Upper lobe of left lung (tissue), 6 donors: ENCODE data around the gene LSM14B. TPM values are rescaled to one million over a fixed set of nuclear protein-coding genes. Genes with fewer than 3 reads are reported as not detected.

ENCODE experiments used
- ATAC-seq, 2 donors: fragments of 200-7000 bp; cut with Tn5 transposase; one replicate each; pipeline ENCODE4 v1.9.1; 2022; ENCODE audit warnings: mild to moderate bottlenecking in 2 of 2, moderate library complexity in 2 of 2; ENCODE audit not compliant: low FRiP score in 2 of 2
- DNase-seq, 2 donors: peaks; one replicate each; pipeline ENCODE4 v3.0.0-alpha.2; 2019 to 2020
- H3K27ac ChIP-seq, 4 donors: fragments of 200-600 bp; sonication (generic); one replicate each; pipeline ENCODE4 v1.5.1; 2016 to 2019
- H3K27me3 ChIP-seq, 4 donors: fragments of 200-600 bp; sonication (generic); one replicate each; pipeline ENCODE4 v1.5.1; 2017 to 2019
- H3K36me3 ChIP-seq, 4 donors: fragments of 200-600 bp; sonication (generic); one replicate each; pipeline ENCODE4 v1.5.1; 2016 to 2019
- H3K4me1 ChIP-seq, 4 donors: fragments of 200-600 bp; sonication (generic); one replicate each; pipeline ENCODE4 v1.5.1; 2018 to 2019
- H3K4me3 ChIP-seq, 4 donors: fragments of 200-600 bp; sonication (generic); one replicate each; pipeline ENCODE4 v1.5.1; 2017 to 2019; ENCODE audit warnings: mild to moderate bottlenecking in 2 of 4, moderate library complexity in 1 of 4
- H3K9me3 ChIP-seq, 4 donors: fragments of 200-600 bp; sonication (generic); one replicate each; pipeline ENCODE4 v1.5.1; 2018 to 2019
- EP300 ChIP-seq, 4 donors: sonication (generic); formaldehyde crosslinking; IDR thresholded peaks; one replicate each; pipeline ENCODE4 v1.5.1; 2017; ENCODE audit warnings: antibody characterized with exemption in 4 of 4, control low read depth in 2 of 4
- POLR2A ChIP-seq, 4 donors: fragments of 450-650 bp; IDR thresholded peaks; one replicate each; pipeline ENCODE4 v1.5.1; 2016 to 2017; ENCODE audit warnings: antibody characterized with exemption in 4 of 4, mild to moderate bottlenecking in 2 of 4
- POLR2AphosphoS5 ChIP-seq, 2 donors: sonication (generic); formaldehyde crosslinking; IDR thresholded peaks; one replicate each; pipeline ENCODE4 v1.5.1; 2017; ENCODE audit warnings: antibody characterized with exemption in 2 of 2
- WGBS, 2 donors: methylation state at CpG; one replicate each; pipeline ENCODE4 v1.1.5; 2017 to 2018; 5-methylcytosine and 5-hydroxymethylcytosine counted together
- total RNA-seq, 6 donors: library from RNA; depleted of rRNA in 4 of 6; stranded (reverse); fragments of >200 nt in 4 of 6; gene quantifications; one replicate each; pipeline versions ENCODE4 v1.1.0 to v1.2.1, GENCODE V29; 2016 to 2021
- TF ChIP-seq, protein P1 (sequence below), 6 experiments: fragments of 450-650 bp in 4 of 6; fragments of 200-600 bp in 2 of 6; sonication (generic) in 2 of 6; IDR thresholded peaks; one replicate each; pipeline ENCODE4 v1.5.1; 2016 to 2019; ENCODE audit warnings: antibody characterized with exemption in 6 of 6
- donor health status: DM: no; HTN: no; CAD: no; lungs with moderate emphysema.
- donor health status: DM: no; HTN: yes; CAD: no; lungs with severe emphysema.

The LSM14B gene
- total RNA-seq, 6 donors from 2014 or later, result 27.8 to 46.3 (median 36.4) TPM

GRCh38 chr20:62143957-62144825 lies 21.9 kb downstream of the LSM14B start:
- ATAC-seq (peak; percentile 41 to 69), DNase-seq (peak; percentile 61 to 91)
- no peaks in the 10 kb centered on the region for H3K27me3 ChIP-seq
- H3K4me3 ChIP-seq, result peak overlapping the region; percentile 62 to 97 (median 90)
- peaks cover 9 to 19% (median 11%) of the 10 kb centered on the region in 4 donors for H3K36me3 ChIP-seq
- peaks cover 28 to 52% (median 36%) of the 10 kb centered on the region in 4 donors for H3K4me1 ChIP-seq
- no peaks in the 10 kb centered on the region for H3K9me3 ChIP-seq
- H3K27ac ChIP-seq, result peak overlapping the region; percentile 84 to 99 (median 96)
- 1 to 3% methylated on average over 11 to 24 of the region's 104 CpGs for WGBS, 2 donors
- TF ChIP-seq, protein P1, sequence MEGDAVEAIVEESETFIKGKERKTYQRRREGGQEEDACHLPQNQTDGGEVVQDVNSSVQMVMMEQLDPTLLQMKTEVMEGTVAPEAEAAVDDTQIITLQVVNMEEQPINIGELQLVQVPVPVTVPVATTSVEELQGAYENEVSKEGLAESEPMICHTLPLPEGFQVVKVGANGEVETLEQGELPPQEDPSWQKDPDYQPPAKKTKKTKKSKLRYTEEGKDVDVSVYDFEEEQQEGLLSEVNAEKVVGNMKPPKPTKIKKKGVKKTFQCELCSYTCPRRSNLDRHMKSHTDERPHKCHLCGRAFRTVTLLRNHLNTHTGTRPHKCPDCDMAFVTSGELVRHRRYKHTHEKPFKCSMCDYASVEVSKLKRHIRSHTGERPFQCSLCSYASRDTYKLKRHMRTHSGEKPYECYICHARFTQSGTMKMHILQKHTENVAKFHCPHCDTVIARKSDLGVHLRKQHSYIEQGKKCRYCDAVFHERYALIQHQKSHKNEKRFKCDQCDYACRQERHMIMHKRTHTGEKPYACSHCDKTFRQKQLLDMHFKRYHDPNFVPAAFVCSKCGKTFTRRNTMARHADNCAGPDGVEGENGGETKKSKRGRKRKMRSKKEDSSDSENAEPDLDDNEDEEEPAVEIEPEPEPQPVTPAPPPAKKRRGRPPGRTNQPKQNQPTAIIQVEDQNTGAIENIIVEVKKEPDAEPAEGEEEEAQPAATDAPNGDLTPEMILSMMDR (IDR thresholded peaks at IDR 0.05), result no peak
- TF ChIP-seq POLR2AphosphoS5 (IDR thresholded peaks at IDR 0.05), result peak in 1 of 2 donors; percentile 41
- TF ChIP-seq EP300 (IDR thresholded peaks at IDR 0.05), result no peak
- TF ChIP-seq POLR2A (IDR thresholded peaks at IDR 0.05), result peak in 1 of 4 donors; percentile 44

GRCh38 chr20:62145688-62146018 lies 23.4 kb downstream of the LSM14B start:
- Histone ChIP-seq H3K27me3 (no peaks in the 10 kb centered on the region), H3K4me3 (no peak overlapping the region), H3K4me1 (peaks cover 38 to 57% (median 42%) of the 10 kb centered on the region in 4 donors), H3K9me3 (no peaks in the 10 kb centered on the region), H3K27ac (no peak overlapping the region), H3K36me3 (peaks cover 0 to 5% (median 0%) of the 10 kb centered on the region in 4 donors)
- DNase-seq (no peak), ATAC-seq (no peak)
- 93 to 95% methylated on average over 7 of the region's 7 CpGs for WGBS, 2 donors
- TF ChIP-seq, protein P1 (IDR thresholded peaks at IDR 0.05), result no peak
- TF ChIP-seq POLR2AphosphoS5 (IDR thresholded peaks at IDR 0.05) (no peak), EP300 (IDR thresholded peaks at IDR 0.05) (no peak), POLR2A (IDR thresholded peaks at IDR 0.05) (no peak)

DNA sequence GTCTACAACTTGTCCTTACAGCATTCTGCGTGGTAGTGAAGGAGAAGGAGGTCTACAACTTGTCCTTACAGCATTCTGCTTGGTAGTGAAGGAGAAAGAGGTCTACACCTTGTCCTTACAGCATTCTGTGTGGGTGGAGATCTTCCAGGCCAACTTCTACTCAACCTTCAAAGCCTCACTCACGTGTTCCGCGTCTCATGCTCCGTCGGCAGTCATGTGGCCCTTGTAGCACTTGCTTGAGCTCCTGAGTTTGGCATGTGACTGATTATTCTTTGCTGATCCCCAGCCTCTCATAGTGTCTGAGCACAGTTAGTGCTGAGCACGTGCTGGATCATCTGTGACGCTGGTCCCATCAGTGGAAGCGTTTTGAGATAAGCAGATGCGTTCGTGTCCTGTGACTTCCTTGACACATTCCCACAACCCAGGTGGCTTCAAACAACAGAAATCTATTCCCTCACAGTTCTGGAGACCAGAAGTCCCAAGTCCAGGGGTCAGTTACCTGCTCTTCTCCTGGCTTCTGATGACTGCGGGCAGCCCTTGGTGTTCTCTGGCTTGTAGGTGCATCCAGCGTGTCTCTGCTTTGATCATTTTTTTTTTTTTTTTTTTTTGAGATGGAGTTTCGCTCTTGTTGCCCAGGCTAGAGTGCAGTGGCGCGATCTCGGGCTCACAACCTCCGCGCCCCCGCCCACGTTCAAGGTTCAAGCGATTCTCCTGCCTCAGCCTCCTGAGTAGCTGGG lies 23.9 kb downstream of the LSM14B start:
- WGBS, 2 donors, result 91 to 99% methylated on average over 22 of the region's 22 CpGs
- H3K27me3 ChIP-seq, result no peaks in the 10 kb centered on the region
- H3K36me3 ChIP-seq, result no peaks in the 10 kb centered on the region
- H3K27ac ChIP-seq, result no peak overlapping the region
- H3K9me3 ChIP-seq, result no peaks in the 10 kb centered on the region
- peaks cover 33 to 52% (median 36%) of the 10 kb centered on the region in 4 donors for H3K4me1 ChIP-seq
- DNase-seq, result no peak
- TF ChIP-seq POLR2AphosphoS5 (IDR thresholded peaks at IDR 0.05) (no peak), EP300 (IDR thresholded peaks at IDR 0.05) (no peak), POLR2A (IDR thresholded peaks at IDR 0.05) (no peak)
- TF ChIP-seq, protein P1 (IDR thresholded peaks at IDR 0.05), result no peak
- ATAC-seq, result no peak
- no peak overlapping the region for H3K4me3 ChIP-seq

GRCh38 chr20:62147125-62147524 lies 24.9 kb downstream of the LSM14B start:
- 95 to 100% methylated on average over 1 to 6 of the region's 6 CpGs for WGBS, 2 donors
- H3K27ac ChIP-seq, result no peak overlapping the region
- H3K9me3 ChIP-seq, result no peaks in the 10 kb centered on the region
- no peaks in the 10 kb centered on the region for H3K36me3 ChIP-seq
- no peaks in the 10 kb centered on the region for H3K27me3 ChIP-seq
- TF ChIP-seq EP300 (IDR thresholded peaks at IDR 0.05) (no peak), POLR2AphosphoS5 (IDR thresholded peaks at IDR 0.05) (no peak), POLR2A (IDR thresholded peaks at IDR 0.05) (no peak)
- TF ChIP-seq, protein P1 (IDR thresholded peaks at IDR 0.05), result no peak
- ATAC-seq, result no peak
- peaks cover 24 to 43% (median 27%) of the 10 kb centered on the region in 4 donors for H3K4me1 ChIP-seq
- no peak overlapping the region for H3K4me3 ChIP-seq
- DNase-seq, result no peak
